ENCODE measurements around the gene TAPT1. TPM values are rescaled to one million over a fixed set of nuclear protein-coding genes. Genes with fewer than 3 reads are reported as not detected.

The TAPT1 gene
- total and polyA plus RNA-seq, 9 of the 15 experiments (the other 6 are each of a cell fraction or from before 2014, with no cell fraction given), result 1.6 to 36.7 (median 20.7) TPM

GRCh38 chr4:16225167-16225862, 956 bp downstream of the TAPT1 start (continued):
- TF ChIP-seq EZH2 (IDR thresholded peaks at IDR 0.05; ENCODE audit: borderline replicate concordance, low read depth, low read length) (no peak), GABPA (tag; conservative IDR thresholded peaks at IDR 0.05; ENCODE audit: low read depth) (0 out of 2 replicates have a peak, but pooled peaks have one; percentile 12), POLR3A (IDR thresholded peaks at IDR 0.05; ENCODE audit: borderline replicate concordance, extremely low read depth, insufficient read depth, insufficient read length) (no peak), CEBPG (CRISPR knock-in tag; IDR thresholded peaks at IDR 0.05) (no peak), CEBPG (tag; conservative IDR thresholded peaks at IDR 0.05 in 1 of 2, IDR thresholded peaks at IDR 0.05 in 1 of 2) (peak; percentile 48 to 58; a peak in 2 of 4 replicates), OTX1 (CRISPR knock-in tag; IDR thresholded peaks at IDR 0.05) (no peak), HDAC8 (tag; IDR thresholded peaks at IDR 0.05) (no peak), ZBTB1 (CRISPR knock-in tag; IDR thresholded peaks at IDR 0.05; ENCODE audit: borderline replicate concordance, low read depth) (no peak), ZMIZ1 (IDR thresholded peaks at IDR 0.05; ENCODE audit: low read depth in 2 of 2, low read length in 2 of 2) (no peak), MEIS2 (IDR thresholded peaks at IDR 0.05; ENCODE audit: partially characterized antibody) (no peak), NUFIP1 (IDR thresholded peaks at IDR 0.05; ENCODE audit: partially characterized antibody) (no peak), HDAC1 (IDR thresholded peaks at IDR 0.05) (0 out of 4 replicates have a peak, but pooled peaks of 1 of the 2 experiments have one; percentile 20), SRSF9 (IDR thresholded peaks at IDR 0.05; ENCODE audit: borderline replicate concordance, low read depth, low read length) (no peak), ZNF408 (CRISPR knock-in tag; IDR thresholded peaks at IDR 0.05; ENCODE audit: low read depth) (no peak)

Data from K562 (cell line).